Left lobe of liver (tissue), 2 donors: ENCODE results near the gene BCAM. TPM values are rescaled to one million over a fixed set of nuclear protein-coding genes. Genes with fewer than 3 reads are reported as not detected.
"Not testable (repeated sequence)": the region's sequence is repeated elsewhere in the genome, so short reads cannot be mapped to it uniquely, and the experiment has no call there.

Experiments
- ATAC-seq: fragments of 200-7000 bp; cut with Tn5 transposase; one replicate; pipeline ENCODE4 v1.9.1; 2020; ENCODE audit warnings: mild to moderate bottlenecking, moderate library complexity
- DNase-seq: peaks from one replicate; pipeline ENCODE4 v3.0.0-alpha.2; 2020; ENCODE audit warnings: low spot score
- total RNA-seq: library from RNA; stranded (reverse); gene quantifications from one replicate; pipeline ENCODE4 v1.2.1, GENCODE V29; 2021
- donor health status: DM: no; HTN: no; CAD: no; lungs with moderate emphysema.
- donor health status: DM: no; HTN: yes; CAD: no.

Gene BCAM
- total RNA-seq, 1 donor from 2014 or later: 40.7 TPM

GRCh38 chr19:44814517-44814916, 5.6 kb downstream of the BCAM start:
- DNase-seq: no peak
- peak; percentile 33 for ATAC-seq

- ATAC-seq (no peak), DNase-seq (no peak)
Measured at GRCh38 chr19:44816301-44816700, 7.4 kb downstream of the BCAM start.

GRCh38 chr19:44817725-44818465, 9.0 kb downstream of the BCAM start:
- ATAC-seq: peak; percentile 49
- no peak for DNase-seq

GRCh38 chr19:44818466-44819031, 9.6 kb downstream of the BCAM start:
- DNase-seq: no peak
- no peak for ATAC-seq

- DNase-seq (no peak), ATAC-seq (no peak)
Measured at GRCh38 chr19:44819246-44819832, 10.4 kb downstream of the BCAM start.

DNA sequence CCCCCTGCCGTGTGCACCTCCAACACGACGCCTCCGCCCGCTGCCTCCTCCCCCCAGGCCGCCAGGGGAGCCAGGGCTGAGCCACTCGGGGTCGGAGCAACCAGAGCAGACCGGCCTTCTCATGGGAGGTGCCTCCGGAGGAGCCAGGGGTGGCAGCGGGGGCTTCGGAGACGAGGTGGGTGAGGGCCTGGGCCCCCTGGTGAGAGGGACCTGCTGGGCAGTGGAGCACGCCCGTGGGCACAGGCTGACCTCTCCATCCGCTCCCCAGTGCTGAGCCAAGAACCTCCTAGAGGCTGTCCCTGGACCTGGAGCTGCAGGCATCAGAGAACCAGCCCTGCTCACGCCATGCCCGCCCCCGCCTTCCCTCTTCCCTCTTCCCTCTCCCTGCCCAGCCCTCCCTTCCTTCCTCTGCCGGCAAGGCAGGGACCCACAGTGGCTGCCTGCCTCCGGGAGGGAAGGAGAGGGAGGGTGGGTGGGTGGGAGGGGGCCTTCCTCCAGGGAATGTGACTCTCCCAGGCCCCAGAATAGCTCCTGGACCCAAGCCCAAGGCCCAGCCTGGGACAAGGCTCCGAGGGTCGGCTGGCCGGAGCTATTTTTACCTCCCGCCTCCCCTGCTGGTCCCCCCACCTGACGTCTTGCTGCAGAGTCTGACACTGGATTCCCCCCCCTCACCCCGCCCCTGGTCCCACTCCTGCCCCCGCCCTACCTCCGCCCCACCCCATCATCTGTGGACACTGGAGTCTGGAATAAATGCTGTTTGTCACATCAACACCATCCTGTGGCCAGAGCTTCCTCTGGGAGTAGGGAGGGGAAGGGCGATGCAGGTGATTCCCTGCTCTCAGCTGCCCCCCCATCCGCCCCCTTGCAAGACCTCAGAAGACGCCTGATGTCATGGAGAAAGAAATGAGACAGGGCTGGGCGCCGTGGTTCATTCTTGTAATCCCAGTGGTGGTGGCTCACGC, 12.0 kb downstream of the BCAM start:
- DNase-seq (no peak), ATAC-seq (peak; percentile 49)

DNA sequence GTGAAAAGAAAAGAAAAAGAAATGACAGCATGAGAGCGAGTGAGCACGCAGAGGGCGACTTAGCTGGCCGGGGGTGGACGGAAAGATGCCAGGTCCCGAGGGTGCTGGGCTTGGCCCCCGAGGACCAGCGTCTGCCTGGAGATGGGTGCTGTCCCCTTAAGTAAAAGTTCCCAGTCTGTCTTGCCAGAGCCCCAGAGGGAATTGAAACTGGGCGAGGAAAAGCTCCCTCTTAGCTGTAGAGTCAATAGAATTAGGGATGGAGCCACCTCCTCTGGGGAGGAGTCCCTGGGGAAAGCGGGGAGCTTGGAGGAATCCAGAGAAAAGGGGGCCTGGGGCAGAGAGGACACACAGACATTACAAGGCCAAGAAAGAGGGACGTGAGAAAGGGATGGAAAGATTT, 13.3 kb downstream of the BCAM start:
- ATAC-seq (no peak), DNase-seq (no peak)

DNA sequence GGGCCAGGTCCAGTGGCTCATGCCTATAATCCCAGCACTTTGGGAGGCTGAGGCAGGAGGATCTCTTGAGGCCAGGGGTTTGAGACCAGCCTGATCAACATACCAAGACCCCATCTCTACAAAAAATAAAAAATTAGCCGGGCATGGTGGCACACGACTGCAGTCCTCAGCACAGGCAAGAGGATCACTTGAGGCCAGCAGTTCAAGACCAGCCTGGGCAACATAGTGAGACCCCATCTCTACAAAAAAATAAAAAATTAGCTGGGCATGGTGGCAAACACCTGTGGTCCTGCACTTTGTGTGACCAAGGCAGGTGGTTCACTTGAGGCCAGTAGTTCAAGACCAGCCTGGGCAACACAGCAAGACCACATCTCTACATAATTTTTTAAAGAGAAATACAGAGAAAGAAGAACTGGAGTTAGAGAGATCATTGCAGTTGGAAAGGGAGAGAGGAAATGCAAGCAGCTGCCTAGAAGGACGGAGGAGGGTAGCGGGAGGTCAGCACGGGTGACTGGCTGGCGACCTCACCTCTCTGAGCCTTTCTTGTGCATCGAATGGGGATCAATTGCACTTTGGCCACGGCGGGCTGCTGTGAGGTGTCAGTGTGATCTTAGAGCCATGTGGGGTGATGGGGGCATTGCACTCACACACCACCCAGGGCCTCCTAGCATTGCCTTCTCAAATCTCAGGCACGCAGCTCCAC, 13.9 kb downstream of the BCAM start:
- no peak for DNase-seq

DNA sequence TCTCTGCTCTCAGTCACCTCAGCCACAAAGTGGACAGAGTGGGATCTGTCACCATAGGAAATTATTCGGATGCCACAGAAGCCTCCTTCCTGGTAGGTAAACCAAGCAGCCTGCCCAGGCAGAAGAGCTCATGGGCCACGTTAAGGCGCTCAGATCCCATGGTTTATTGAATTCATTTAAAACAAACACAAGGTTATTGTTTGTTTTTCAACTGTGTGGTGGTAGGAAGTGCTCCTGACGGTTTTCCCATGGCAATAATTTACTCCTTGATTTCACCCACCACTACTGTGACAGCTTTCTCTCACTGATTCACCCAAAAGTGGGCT, 14.4 kb downstream of the BCAM start:
- ATAC-seq (no peak), DNase-seq (no peak)

More for the DNA sequence above, 13.9 kb downstream of the BCAM start:
- ATAC-seq: no peak

GRCh38 chr19:44824761-44825160, 15.9 kb downstream of the BCAM start:
- no peak for DNase-seq
- ATAC-seq: no peak

DNA sequence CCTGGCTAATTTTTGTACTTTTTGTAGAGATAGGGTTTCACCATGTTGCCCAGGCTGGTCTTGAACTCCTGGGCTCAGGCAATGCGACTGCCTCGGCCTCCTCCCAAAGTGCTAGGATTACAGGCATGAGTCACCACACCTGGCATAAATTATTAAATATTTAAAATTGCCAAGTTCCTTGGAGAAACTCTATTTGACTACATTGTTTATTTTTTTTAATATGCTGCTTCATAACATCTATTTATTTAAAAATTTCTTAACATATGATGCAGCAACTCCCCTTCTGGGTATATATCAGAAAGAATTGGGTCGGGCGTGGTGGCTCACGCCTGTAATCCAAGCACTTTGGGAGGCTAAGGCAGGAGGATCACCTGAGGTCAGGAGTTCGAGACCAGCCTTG, 24.0 kb downstream of the BCAM start:
- not testable (repeated sequence) for DNase-seq, ATAC-seq

GRCh38 chr19:44834399-44834798, 25.5 kb downstream of the BCAM start:
- not testable (repeated sequence) for DNase-seq, ATAC-seq

GRCh38 chr19:44839276-44839675, 30.4 kb downstream of the BCAM start:
- ATAC-seq (no peak), DNase-seq (no peak)

- no peak for DNase-seq
Measured at GRCh38 chr19:44840811-44841210, 31.9 kb downstream of the BCAM start.

GRCh38 chr19:44841231-44841630, 32.3 kb downstream of the BCAM start:
- DNase-seq (no peak), ATAC-seq (no peak)

More at GRCh38 chr19:44840811-44841210, 31.9 kb downstream of the BCAM start:
- no peak for ATAC-seq

GRCh38 chr19:44845286-44845611, 36.3 kb downstream of the BCAM start:
- ATAC-seq (no peak), DNase-seq (peak; percentile 63)

DNA sequence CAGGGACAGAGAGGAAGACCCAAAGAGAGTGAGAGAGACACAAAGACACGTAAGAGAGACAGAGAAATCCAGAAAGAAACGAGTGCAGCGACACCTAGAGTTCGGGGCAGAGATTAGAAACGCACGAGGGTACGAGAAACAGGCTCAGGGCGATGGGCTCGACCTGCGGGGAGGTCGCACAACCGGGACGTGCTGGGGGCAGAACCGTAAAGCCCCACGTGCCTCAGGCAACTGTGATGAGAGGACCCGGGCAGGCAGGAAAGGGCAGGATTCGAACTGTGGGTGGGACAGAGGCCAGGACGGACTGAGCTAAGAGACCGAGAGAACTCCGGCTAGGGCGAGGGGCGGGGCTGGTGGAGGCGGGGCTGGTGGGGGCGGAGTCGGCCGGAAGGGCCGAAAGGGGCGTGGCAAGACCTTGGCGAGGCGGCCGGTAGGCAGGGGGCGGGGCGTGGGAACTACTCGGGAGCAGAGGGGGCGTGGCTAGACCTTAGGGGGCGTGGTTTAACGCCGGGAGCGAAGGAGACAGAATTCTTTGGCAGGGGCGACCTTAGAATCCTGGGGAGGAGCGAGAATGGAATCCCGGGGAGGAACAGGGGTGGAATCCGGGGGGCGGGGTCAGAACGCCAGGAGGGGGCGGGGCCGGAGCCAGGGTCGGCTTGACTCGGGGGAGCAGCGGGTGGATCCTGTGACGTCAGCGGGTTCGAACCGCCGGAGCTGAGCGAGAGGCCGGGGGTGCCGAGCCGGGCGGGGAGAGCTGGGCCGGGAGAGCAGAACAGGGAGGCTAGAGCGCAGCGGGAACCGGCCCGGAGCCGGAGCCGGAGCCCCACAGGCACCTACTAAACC, 36.9 kb downstream of the BCAM start, which contains the start of gene NECTIN2:
TSS of gene NECTIN2 (plus strand) at position 686 of the 843 bp plus-strand sequence. CDS start 229 bp downstream, outside the sequence.
- ATAC-seq (peak; percentile 81), DNase-seq (peak; percentile 100)

DNA sequence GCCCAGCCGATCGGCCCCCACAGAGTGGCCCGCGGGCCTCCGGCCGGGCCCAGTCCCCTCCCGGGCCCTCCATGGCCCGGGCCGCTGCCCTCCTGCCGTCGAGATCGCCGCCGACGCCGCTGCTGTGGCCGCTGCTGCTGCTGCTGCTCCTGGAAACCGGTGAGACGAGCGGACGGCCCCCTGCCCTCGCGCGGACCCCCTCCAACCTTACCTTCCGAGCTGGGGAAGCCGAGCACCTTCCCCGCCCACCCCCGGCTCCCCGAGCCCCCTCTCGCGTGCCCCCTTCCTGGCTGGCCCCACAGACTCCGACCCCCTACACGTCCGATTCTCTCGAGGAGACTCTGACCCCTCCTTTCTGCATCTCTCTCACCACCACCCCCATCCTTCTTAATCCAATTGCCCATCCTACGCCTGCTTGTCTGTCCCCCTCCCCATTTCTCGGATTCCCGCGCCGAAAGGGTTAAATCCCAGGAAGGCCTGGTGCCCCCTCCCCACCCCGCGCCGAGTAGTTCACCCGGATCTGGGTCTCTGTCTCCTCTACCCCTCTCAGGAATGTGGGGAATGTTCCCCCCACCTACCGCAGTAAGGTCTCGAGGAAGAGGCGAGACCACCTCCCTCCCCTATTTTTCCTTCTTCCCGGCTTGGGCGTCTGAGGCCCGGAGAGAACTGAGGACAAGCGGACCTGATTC, 37.7 kb downstream of the BCAM start:
- peak; percentile 67 for DNase-seq
- no peak for ATAC-seq
